Hematopoietic multipotent progenitor cell treated with erythropoietin and hydrocortisone succinate and interleukin-3 and kit ligand, for 8 days (in vitro differentiated cells): Measurements from ENCODE around the gene MTR.
A peak's percentile ranks its signal among the peaks of the same experiment; 100 is the strongest.
"Not testable (repeated sequence)": the region's sequence is repeated elsewhere in the genome, so short reads cannot be mapped to it uniquely, and the experiment has no call there.

Experiments used
- DNase-seq: peaks from one replicate; pipeline ENCODE4 v3.0.0-alpha.2; 2015

The MTR gene

DNA sequence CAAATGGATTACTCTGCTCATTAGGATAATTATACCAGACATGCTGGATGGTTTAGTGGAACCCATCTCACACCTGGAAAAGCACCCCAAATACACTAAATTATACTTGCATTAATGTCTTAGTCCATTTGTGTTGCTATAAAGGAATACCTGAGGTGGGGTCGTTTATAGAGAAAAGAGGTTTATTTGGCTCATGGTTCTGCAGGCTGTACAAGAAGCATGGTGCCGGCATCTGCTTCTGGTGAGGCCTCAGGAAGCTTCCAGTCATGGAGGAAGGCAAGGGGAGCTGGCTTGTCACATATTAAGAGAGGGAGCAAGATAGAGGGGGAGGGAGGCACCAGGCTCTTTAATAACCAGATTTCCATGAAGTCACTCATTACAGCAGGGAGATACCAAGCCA lies 113.6 kb downstream of the MTR start:
- no peak for DNase-seq

DNA sequence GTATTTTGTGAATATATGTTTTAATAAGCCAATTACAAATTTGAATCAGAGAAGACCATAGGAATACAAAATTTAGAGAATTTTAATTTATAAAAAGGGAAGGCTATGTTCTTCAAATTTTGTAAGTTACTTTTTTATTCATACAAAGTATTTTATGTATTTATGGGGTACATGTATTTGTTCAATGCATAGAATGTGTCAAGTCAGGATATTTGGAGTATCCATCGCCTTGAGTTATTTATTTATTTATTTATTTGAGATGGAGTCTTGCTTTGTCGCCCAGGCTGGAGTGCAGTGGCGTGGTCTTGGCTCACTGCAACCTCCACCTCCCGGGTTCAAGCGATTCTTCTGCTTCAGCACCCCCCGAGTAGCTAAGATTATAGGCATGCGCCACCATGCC lies 116.0 kb downstream of the MTR start:
- not testable (repeated sequence) for DNase-seq

DNA sequence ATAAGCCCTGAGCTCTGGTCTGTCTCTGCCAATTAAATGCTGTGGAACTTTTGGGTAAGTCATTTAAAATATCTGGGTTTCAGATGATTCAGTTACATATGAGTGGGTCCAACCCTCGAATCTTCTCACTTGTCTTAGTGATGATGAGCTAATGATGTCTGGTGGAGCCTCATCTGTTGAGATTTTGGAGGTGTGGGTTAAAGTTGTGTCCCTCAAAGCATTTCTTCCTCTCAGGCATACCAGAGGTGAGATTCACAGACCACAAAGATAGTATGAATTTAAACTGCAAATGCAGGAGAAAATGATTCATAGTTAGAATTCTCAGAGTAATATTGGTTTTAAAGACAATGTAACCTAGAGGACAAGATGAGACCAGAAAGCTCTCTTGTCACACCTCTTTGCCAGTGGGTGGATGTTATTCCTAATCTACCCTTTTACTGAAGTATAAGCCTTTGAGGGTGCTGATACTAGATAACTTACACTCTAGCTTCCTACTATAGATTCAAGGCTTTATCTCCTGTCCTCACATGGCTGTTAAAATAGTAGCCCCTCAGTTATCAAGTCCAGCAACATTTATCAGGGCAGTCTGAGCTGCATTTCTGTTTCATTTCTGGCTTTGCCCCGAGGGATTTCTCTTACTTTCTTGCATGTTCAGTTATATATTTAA lies 118.4 kb downstream of the MTR start:
- peak; percentile 96 for DNase-seq

DNA sequence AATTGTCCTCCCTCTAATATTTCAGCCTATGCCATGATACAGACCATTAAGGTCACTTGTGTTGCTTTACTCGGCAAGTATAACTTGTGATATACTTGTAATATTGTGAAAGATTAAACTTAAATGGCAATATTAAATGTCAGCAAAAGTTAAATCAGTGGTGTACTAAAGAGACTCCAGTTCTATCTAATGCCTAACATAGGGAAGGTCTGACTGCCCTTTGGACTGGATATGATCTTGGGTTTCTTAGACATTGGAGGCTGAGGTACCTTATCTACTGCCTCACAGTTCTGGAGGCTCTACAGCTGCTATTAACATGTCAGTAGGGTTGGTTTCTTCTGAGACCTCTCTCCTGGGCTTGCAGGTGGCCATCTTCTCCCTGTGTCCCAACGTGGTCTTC lies 119.3 kb downstream of the MTR start:
- DNase-seq = peak; percentile 78

DNA sequence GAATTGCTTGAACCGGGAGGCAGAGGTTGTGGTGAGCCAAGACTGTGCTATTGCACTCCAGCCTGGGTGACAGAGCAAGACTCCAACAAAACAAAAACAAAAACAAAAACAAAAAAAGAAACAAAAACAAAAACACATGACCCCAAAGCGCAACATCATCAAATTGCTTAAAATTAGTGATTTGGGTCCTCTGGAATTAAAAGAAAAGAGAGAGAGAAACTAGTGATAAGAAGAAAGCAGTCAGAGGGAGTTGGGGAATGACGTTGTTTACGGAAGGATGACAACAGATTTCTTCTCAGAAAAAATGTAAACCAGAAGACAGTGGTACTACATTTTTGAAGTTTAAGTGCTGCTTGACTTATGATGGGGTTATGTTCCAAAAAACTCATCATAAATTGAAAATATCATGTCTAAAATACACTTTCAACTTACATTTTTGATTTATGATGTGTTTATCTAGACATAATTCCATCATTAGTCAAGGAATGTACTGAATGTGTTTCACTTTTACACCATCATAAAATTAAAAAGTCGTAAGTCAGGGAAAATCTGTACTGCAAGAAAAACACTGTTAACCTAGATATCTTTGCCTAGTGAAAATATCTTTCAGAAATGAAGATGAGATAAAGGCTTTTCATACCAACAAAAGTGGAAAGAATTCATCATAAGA lies 121.2 kb downstream of the MTR start:
- no peak for DNase-seq

DNA sequence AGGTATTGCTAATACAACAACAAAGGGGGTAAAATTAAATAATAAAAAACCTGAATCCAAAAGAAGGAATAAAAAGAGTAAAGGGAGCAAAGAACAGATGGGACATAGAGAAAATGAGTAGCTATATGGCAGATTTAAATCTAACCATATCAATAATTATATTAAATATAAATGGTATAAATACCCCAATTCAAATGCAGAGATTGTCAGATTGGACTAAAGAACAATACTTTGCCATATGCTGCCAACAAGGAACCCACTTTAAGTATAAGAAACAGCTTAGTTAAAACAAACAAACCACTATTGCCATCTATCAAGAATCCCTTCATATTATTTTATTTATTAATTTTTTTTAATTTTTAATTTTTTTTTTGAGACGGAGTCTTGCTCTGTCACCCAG lies 122.4 kb downstream of the MTR start:
- no peak for DNase-seq

DNA sequence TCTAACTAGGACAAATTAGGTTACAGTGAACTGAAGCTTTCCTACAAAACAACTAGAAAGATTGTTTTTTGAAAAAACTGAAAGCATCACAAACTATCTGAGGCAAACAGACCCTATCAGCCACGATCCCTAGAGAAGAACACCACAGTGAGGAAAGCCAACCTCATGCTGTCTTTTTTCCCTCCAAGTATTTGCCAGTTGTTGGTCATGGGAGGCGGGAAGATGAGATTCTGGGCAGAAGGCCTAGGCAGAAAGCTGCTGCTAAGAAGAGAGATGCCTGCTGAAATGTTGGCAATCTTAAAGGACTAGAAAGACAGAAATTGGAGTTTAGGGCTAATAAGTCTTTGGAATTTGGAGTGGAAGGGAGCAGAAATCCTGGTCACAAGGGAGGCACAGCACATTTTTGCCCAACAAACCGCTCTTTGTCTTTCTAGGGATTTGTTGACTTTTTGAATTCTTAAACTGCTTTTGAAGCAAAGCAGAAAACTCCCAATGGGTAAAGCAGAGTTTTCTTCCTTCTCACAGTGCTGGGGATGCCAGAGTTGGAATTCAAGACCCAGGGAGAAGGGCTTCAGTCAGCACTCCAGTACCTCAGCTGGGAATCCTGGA lies 125.3 kb downstream of the MTR start:
- no peak for DNase-seq

DNA sequence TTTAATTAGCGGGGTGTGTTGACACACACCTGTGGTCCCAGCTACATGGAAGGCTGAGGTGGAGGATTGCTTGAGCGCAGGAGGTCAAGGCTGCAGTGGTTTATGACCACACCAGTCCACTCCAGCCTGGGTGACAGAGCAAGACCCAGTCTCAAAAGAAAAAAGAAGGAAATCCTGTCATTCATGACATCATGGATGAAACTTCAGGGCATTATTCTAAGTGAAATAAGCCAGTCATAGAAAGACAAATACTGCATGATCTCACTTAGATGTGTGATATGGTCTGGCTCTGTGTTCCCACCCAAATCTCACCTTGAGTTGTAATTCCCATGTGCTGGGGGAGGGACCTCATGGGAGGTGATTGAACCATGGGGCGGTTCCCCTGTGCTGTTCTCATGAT lies 126.5 kb downstream of the MTR start:
- DNase-seq = no peak

DNA sequence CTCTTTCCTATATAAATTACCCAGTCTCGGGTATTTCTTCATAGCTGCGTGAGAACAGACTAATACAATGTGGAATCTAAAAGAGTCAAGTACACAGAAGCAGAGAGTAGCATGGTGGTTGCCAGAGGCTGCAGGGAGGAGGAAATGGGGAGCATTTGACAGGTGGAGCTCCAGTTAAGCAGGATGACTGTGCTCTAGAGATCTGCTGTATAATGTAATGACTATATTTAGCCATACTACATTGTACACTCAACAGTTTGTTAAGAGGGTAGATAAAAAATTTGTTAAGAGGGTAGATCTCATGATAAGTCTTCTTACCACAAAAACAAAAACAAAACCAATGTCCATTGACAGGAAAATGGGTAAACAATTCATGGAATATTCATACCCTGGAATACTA lies 127.1 kb downstream of the MTR start:
- DNase-seq = no peak

DNA sequence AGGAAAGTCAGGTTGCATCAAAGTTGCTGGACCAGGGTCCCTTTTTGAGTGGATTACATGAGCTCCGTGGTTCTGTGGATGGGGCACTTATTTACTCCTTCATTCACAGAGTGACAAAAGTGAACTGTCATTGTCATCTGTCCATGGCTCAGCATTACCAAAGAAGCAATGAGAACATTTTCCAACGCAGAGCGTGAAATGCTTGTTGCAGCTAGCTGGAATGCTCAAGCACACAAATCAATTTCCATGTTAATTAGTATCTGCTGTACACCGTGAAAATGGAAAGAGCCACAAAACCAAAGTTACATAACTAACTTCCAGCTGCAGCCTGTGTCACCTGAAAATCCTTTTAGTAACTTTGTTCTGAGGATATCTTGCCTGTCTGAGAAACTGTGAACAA lies 130.3 kb downstream of the MTR start:
- no peak for DNase-seq

DNA sequence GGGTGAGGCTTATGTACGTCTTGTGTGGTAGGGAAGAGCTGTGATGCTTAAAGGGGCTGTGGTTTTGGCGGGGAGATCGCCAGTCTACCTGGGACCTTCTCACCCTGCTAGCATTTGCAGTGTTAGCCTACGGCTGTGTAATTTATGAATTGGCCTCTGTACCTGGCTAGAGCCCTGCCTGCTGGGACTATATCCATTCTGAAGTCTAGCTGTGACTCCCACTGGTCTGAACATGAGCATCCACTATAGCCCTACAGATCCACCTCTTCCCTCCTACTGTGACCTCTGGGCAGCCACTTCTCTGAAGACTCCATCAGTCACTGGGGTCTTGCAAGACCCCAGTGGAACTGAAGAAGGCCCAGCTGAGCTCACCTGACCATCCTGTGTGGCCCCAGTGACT lies 135.4 kb downstream of the MTR start:
- DNase-seq = no peak

DNA sequence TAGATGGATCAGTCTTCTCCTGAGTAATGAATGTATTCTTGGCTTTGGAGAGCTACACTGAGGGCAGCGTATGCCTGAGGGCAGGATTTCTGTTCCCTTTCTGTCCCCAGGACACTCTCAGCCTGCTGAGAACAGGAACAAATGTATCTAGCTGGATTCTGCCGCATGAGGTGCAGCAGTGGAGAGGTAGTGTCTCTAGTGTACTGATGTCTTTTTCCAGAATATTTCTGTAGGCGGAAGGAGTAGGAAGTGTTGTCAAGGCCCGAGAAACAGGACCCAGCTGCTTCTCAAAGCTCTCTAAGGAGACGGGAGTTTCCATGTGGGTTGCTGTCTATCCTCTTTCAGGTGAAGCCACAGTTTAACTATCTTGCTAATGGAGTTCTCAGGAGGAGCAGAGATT lies 143.7 kb downstream of the MTR start:
- no peak for DNase-seq

DNA sequence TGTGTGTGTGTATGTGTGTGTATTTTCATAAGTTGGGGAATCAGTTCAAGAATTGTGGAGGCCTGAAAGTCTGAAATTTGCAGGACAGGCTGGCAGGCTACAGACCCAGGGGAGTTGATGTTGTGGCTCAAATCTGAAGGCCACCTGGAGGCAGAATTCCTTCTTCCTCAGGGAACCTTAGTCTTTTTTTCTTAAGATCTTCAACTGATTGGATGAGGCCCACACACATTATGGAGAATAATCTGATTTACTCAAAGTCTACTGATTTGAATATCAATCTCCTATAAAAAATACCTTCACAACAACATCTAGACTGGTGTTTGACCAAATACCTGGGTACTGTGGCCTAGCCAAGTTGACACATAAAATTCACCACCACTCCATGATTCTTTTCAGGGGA lies 147.3 kb downstream of the MTR start:
- no peak for DNase-seq

DNA sequence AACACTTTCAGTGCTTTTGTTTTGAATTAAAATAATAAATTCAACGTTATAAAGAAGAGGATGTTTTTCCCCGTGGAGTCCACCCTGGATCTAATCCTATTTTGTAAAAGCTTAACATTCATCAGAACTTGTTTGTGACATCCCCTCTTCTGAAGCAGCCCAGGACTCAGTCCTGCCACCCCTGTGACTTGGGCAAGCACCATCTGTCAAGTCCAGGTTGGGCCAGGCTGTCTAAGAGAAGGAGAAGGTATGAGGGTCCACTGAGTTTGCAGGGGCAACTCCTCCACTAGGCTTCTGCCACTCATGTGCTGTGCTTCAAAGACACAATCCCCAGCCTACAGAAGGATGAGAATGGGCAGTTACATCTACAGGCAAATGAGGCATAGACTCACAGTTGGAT lies 149.5 kb downstream of the MTR start:
- DNase-seq = no peak

DNA sequence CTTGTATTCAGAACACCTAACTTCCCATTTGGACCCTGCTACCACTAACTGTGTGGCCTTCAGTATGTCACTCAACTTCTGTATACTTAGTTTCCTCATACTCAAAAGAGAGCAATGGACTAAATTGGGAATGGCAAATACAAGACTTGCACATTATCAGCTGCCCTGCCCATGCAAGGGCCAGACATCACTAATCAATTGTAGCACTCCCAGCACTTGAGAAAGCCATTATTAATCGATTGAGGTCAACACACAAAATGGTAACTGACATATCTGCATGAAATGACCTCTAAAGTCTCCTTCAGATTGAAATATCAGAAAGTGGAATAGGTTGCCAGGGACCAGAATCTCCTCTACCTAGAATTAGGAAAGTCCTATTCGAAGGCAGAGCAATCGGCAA lies 149.9 kb downstream of the MTR start:
- DNase-seq = peak; percentile 26

DNA sequence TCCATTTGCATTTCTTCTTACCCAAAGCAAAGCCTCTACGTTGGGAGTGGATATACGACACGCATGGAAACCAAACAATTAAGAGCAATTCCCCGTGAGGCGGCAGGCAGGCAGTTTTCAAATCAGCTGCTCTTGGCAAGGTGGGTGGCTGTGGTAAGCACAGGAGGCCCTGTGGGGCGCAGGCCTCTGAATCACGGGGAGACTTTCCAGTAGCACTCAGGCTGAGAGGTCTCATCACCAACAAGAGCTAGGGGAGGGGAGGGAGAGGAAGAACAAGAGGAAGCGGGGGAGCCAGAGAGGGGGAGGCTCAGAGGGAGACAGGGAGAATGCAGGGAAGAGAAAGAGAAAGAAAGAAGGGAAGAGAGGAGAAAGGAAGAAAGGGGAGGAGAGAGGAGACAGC lies 152.7 kb downstream of the MTR start:
- DNase-seq = no peak

DNA sequence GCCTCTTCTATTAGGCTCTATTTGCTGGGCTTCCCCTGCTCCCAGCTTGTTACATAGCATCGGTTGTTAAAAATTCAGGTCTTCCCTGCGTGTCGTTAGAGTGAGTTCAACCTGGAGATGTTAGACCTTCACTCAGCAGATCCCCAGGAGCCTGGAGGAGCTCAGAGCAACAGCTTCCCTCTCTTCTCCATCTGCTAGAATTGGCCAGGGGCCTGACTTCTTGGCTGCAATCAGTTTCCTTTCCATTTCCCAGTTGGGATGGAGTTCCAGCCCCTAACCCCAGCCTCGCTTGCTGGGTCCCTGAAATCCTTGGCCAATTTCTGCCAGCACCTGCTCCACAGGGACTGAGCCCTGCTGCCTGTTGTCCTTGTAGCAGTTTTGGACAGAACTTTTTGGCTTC lies 153.3 kb downstream of the MTR start:
- DNase-seq = no peak

DNA sequence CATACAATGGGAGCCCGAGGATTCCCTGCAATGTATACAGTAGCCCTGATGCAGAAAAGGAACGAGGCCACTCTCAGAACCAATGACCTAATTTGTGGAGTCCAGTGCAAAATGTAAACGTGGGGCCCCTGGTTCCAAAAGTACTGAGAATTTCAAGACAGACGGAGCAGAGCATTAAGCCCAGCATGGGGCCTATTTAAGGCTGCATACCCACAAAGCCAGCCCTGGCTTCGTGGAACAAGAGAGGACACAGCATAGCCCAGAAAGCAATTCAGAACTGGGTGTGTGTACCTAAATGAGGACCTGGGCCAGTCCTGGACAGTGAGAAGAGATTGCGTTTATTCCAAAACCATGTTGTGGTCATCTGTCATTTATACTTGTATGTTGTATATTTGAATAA lies 153.9 kb downstream of the MTR start:
- no peak for DNase-seq

DNA sequence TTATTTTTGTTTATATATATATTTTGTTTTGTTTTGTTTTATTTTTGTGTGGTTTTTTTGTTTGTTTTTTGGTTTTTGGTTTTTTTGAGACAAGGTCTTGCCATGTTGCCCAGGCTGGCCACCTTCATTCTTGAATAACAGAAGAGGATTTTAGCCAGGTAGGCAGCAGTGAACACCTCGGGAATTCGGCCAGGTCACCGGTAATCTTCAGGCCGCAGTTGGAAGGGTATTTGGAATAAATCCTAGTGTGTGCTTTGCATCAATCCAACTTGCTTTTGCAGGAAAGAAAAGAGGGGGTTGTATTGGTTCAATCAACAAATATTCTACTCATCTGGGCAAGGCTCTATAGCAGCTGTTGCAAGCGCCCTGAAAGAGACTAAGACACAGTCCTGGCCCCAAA lies 155.3 kb downstream of the MTR start:
- DNase-seq = no peak

DNA sequence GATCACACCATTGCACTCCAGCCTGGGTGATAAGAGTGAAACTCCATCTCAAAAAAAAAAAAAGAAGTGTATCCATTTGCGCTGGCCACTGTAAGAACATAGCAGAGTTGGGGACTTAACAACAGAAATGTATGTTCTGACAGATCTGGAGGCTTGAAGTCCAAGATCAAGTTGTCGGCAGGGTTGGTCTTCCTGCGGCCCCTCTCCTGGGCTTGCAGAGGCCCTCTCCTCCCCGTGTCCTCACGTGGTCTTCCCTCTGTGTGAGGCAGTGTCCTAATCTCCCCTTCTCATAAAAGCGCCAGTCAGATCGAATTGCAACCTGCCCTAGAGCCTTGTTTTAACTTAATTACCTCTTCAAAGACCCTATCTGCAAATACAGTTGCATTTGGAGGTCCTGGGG lies 156.6 kb downstream of the MTR start:
- no peak for DNase-seq

DNA sequence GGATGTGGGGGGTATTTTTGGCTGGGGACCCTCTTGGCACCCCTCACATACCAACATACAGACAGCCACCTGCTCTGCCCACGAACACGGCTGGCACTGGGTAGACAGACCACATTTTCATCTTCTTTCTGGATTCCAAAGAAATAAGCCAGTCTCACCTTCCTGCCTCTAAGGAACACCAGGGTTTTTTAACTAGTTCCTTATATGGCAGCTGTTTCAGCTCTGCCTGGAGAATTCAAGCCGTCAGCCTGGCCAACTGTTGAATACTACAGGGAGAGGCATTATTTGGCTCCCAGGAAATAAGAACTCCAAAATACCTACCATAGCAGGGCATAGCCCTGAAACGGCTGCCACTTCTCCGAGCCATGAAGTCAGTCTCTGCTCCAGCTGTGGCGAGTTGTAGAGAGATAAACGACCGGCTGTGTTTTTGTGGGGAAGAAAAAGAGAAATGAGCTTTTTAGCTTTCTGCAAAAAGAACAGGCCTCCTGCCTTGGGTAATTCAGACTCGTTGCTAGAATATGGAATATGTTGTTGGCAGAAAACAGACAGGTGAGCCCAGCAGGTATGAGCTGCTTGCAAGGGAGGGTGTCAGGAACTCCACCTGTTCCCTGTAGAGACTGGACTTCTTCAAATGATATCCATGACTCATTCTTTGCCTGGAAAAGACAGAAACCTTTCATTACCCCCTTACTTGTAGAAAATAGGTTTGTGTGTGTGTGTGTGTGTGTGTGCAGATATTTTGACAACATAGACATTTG lies 157.3 kb downstream of the MTR start:
- DNase-seq = no peak

DNA sequence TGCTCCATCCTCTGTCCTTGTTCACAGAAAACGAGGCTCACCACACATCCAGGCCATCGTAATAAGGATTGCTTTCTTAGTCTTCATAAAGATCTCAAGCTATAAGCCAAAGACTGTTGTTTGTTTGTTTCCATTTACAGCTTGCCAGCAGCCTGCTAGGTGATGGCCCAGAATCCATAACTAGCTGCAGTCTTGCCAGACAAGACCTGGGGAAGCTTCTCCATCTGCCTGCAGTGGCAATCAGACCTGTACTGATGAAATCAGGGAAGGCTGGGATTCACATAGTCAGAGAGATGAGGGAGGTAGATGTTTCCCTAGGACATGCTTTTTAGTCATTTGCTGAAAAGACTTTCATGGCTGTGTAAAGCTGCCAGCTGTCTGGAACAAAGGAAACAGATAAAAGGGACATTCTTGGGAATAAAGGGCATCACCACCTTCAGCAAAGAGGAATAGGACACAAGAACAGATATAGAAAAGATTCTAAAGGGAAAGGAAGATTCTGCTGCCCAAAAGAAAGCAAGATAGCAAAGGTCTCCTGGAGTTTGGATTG lies 158.1 kb downstream of the MTR start:
- no peak for DNase-seq
